Measurements from ENCODE around the gene MARVELD1.

DNA sequence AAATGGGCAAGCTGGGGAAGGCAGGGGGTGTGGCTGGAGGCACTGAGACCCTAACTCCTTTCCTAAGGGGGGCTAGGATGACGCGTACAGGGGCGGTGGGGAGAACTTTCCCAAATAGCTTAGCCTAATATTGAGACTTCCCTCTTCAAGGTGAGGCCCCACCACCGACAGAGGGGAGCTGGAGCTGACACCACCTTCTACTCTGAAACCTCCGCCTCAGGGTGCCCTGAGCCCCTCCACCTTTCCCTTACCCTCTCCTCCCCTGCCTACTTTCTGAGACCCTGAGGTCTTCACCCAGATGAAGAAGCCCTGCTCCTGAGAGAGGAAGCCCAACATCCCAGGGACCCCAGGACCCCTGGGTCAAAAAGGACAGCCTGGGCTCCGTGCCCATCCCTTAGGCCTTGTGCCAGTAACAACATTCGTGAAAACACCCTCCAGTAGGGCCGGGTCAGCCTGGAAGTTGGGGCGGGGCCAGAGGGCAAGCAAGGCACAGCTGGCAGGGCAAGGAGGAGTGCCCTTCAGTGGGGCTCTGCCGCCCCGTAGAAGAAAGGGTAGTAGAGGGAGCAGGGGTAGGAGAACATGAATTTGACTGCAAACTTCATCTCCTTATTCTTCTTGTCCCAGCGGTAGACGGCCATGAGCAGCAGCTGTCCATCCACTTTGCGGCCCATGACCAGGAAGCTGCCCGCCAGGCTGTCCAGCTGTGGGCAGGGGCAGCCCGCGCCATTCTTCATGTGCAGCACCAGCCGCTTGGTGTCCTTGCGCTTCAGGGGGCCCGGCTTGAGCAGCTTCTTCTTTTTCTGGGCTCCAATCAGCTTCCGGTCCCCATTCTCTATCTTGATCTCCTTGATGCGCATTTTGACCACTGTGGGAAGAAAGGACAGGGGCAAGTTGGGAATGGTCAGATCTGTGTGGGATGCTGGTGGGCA is 53.7 kb downstream of the MARVELD1 start:
- TF ChIP-seq, protein P1, sequence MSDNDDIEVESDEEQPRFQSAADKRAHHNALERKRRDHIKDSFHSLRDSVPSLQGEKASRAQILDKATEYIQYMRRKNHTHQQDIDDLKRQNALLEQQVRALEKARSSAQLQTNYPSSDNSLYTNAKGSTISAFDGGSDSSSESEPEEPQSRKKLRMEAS (IDR thresholded peaks at IDR 0.05; ENCODE audit: low read depth, low read length): no peak
- TF ChIP-seq, protein P2, sequence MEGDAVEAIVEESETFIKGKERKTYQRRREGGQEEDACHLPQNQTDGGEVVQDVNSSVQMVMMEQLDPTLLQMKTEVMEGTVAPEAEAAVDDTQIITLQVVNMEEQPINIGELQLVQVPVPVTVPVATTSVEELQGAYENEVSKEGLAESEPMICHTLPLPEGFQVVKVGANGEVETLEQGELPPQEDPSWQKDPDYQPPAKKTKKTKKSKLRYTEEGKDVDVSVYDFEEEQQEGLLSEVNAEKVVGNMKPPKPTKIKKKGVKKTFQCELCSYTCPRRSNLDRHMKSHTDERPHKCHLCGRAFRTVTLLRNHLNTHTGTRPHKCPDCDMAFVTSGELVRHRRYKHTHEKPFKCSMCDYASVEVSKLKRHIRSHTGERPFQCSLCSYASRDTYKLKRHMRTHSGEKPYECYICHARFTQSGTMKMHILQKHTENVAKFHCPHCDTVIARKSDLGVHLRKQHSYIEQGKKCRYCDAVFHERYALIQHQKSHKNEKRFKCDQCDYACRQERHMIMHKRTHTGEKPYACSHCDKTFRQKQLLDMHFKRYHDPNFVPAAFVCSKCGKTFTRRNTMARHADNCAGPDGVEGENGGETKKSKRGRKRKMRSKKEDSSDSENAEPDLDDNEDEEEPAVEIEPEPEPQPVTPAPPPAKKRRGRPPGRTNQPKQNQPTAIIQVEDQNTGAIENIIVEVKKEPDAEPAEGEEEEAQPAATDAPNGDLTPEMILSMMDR (IDR thresholded peaks at IDR 0.05; ENCODE audit: low read depth, low read length): no peak
- no peak for TF ChIP-seq POLR2A (IDR thresholded peaks at IDR 0.05; ENCODE audit: extremely low read depth, insufficient read length)

Data from NB4 (cell line).